Trophoblast cell (in vitro differentiated cells and primary cell): Measurements from ENCODE around the gene DCC.

Source experiments
- DNase-seq, 2 donors: peaks; one replicate each; pipeline ENCODE4 v3.0.0-alpha.2; 2016
- H2AFZ ChIP-seq: 2 replicates; pipeline ENCODE4 v1.6.1; 2013; ENCODE audit warnings: low read length, moderate library complexity, mild to moderate bottlenecking; ENCODE audit not compliant: insufficient read depth, poor library complexity
- H2AK5ac ChIP-seq: 2 replicates; pipeline ENCODE4 v1.6.1; 2013; ENCODE audit warnings: mild to moderate bottlenecking, low read length
- H2BK120ac ChIP-seq: 2 replicates; pipeline ENCODE4 v1.6.1; 2013; ENCODE audit warnings: low read length, mild to moderate bottlenecking, moderate library complexity; ENCODE audit not compliant: insufficient read depth, poor library complexity
- H2BK12ac ChIP-seq: 2 replicates; pipeline ENCODE4 v1.6.1; 2013; ENCODE audit warnings: mild to moderate bottlenecking, low read length, moderate library complexity
- H2BK5ac ChIP-seq: 2 replicates; pipeline ENCODE4 v1.6.1; 2013; ENCODE audit warnings: low read length, low read depth, moderate library complexity, mild to moderate bottlenecking; ENCODE audit not compliant: poor library complexity
- H3K14ac ChIP-seq: 2 replicates; pipeline ENCODE4 v1.6.1; 2013; ENCODE audit warnings: mild to moderate bottlenecking, low read length
- H3K18ac ChIP-seq: 2 replicates; pipeline ENCODE4 v1.6.1; 2013; ENCODE audit warnings: mild to moderate bottlenecking, low read length
- H3K23ac ChIP-seq: 2 replicates; pipeline ENCODE4 v1.6.1; 2013; ENCODE audit warnings: low read length
- H3K27ac ChIP-seq: 2 replicates; pipeline ENCODE4 v1.5.1; 2013; ENCODE audit warnings: low read depth, mild to moderate bottlenecking, inconsistent platforms, low read length, moderate library complexity
- H3K27me3 ChIP-seq: 2 replicates; pipeline ENCODE4 v1.6.1; 2013; ENCODE audit warnings: inconsistent platforms, mild to moderate bottlenecking, low read length, moderate library complexity; ENCODE audit not compliant: insufficient read depth
- H3K36me3 ChIP-seq, 2 experiments: 1 replicate in 1 of 2; 2 replicates in 1 of 2; pipeline ENCODE4 v1.6.1; 2013; ENCODE audit warnings: low read length in 2 of 2, mild to moderate bottlenecking in 2 of 2, moderate library complexity in 1 of 2; ENCODE audit not compliant: insufficient read depth in 2 of 2, control insufficient read depth in 1 of 2
- H3K4ac ChIP-seq: 2 replicates; pipeline ENCODE4 v1.6.1; 2013; ENCODE audit warnings: low read depth, mild to moderate bottlenecking, low read length, moderate library complexity
- H3K4me1 ChIP-seq, 2 experiments: 1 replicate in 1 of 2; 2 replicates in 1 of 2; pipeline ENCODE4 v1.6.1; 2013; ENCODE audit warnings: low read length in 2 of 2, mild to moderate bottlenecking in 2 of 2, moderate library complexity in 1 of 2; ENCODE audit not compliant: insufficient read depth in 2 of 2, control insufficient read depth in 1 of 2
- H3K4me2 ChIP-seq: 2 replicates; pipeline ENCODE4 v1.6.1; 2013; ENCODE audit warnings: inconsistent platforms, mild to moderate bottlenecking, low read length, moderate library complexity
- H3K4me3 ChIP-seq: 2 replicates; pipeline ENCODE4 v1.5.1; 2013; ENCODE audit warnings: mild to moderate bottlenecking, low read depth, low read length, inconsistent platforms
- H3K79me1 ChIP-seq: one replicate; pipeline ENCODE4 v1.6.1; 2013; ENCODE audit warnings: low read length
- H3K79me2 ChIP-seq: 2 replicates; pipeline ENCODE4 v1.6.1; 2013; ENCODE audit warnings: low read length, mild to moderate bottlenecking; ENCODE audit not compliant: control insufficient read depth, insufficient read depth, poor library complexity
- H3K9ac ChIP-seq: 2 replicates; pipeline ENCODE4 v1.6.1; 2013; ENCODE audit warnings: mild to moderate bottlenecking, low read length
- H3K9me3 ChIP-seq: 2 replicates; pipeline ENCODE4 v1.6.1; 2013; ENCODE audit warnings: low read depth, mild to moderate bottlenecking, control low read depth, inconsistent platforms, low read length; ENCODE audit not compliant: insufficient read depth
- H4K12ac ChIP-seq: 2 replicates; pipeline ENCODE4 v1.6.1; 2013; ENCODE audit warnings: low read depth, mild to moderate bottlenecking, low read length, moderate library complexity
- H4K8ac ChIP-seq: 2 replicates; pipeline ENCODE4 v1.6.1; 2013; ENCODE audit warnings: low read depth, mild to moderate bottlenecking, low read length, moderate library complexity
- H4K91ac ChIP-seq: one replicate; pipeline ENCODE4 v1.6.1; 2013; ENCODE audit warnings: low read depth, mild to moderate bottlenecking, low read length, moderate library complexity
- WGBS: extraction: QIAGEN DNeasy Blood & Tissue Kit; methylation state at CpG from one replicate; pipeline ENCODE4 v1.1.7; 2013; ENCODE audit warnings: missing lambda C conversion rate; ENCODE audit not compliant: insufficient read length, insufficient coverage; ENCODE audit errors: extremely low coverage; 5-methylcytosine and 5-hydroxymethylcytosine counted together

DCC gene

DNA sequence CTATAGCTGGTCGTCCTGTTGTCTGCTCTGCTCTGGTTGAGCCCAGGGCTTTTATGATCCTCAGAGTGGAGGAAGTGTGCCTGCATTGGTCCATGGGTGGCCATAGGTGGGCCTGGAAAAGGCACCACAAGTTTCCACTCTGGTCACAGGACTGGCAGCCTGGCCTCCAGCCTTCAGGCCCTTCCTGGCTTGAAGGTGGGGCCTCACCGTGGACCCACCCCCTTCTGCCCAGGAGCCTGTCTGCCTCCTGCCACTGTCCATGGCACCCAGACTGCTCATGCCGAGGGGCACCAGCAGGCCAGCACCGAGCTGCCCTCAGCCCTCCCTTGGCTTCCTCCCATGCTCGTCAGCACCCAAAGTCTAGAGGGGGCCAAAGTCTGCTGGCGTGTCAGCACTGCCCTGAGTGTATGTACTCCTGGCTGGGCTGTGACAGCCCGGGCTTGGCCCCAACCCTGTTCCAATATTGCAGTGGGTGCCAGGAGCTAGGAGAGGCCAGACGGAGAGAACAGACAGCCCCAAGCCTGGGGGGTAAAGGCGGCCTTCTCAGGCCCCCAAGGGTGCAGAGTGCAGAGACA, 529.4 kb downstream of the DCC start:
- Histone ChIP-seq H3K23ac (no peak overlapping the region), H3K27me3 (no peaks in the 10 kb centered on the region), H3K27ac (no peak overlapping the region), H4K12ac (no peak overlapping the region), H2AK5ac (no peak overlapping the region), H4K91ac (no peak overlapping the region), H2BK120ac (no peak overlapping the region), H2BK5ac (no peak overlapping the region), H2AFZ (no peak overlapping the region), H4K8ac (no peak overlapping the region), H3K9ac (no peak overlapping the region), H3K79me1 (no peaks in the 10 kb centered on the region), H3K4me2 (no peak overlapping the region), H3K14ac (no peak overlapping the region), H3K4ac (no peak overlapping the region), H3K79me2 (no peaks in the 10 kb centered on the region), H2BK12ac (no peak overlapping the region), H3K4me3 (no peak overlapping the region), H3K18ac (no peak overlapping the region), H3K4me1 (no peaks in the 10 kb centered on the region), H3K9me3 (no peaks in the 10 kb centered on the region), H3K36me3 (no peaks in the 10 kb centered on the region)
- no CpG with 5 or more reads among the region's 9 CpGs for WGBS
- DNase-seq: no peak

DNA sequence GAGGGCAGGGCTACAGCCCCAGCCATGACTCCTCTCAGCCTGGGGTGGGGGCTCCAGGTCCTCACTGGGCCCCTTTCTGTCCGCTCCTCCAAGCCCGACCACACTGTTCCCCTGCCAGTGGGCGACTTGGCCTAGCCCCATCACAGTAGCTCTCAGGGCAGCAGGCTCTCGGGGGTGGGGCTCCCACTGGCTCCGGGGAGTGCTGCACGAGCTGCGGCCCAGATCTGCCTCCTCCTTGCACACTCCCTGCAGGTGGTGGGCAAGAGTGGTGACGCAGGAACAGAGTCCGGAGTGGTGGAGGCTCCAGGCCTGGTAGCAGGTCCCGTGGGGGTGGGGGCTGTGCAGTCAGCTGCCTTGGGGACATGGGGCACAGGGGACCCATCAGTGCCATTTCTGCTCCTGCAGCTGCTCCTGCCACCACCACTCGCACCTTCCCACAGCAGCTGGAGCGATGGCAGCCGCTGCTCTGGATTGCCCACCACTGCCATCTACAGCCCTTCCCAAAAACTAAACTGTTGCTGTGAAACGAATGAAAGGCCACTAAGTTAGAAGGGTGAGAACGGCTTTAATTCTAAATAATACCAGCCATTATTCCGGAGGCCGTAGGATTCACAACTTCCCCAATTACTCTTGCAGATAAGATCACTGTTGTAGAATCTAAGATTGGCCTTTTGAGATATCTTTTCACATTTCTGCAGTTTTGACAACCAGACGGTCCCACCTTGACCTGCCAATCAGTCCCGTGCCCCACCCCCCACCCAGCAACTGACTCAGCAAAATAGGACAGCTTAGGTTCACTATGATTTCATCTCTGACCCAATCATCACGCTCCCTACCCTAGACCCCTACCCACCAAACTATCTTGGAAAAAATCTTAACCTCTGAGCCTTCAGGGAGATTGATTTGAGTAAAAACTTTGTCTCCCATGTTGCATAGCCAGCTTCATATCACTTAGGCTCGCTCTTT, 530.2 kb downstream of the DCC start:
- no peak overlapping the region for H2AFZ ChIP-seq
- H2BK5ac ChIP-seq: no peak overlapping the region
- no peak overlapping the region for H3K23ac ChIP-seq
- no peak overlapping the region for H3K4me3 ChIP-seq
- no peaks in the 10 kb centered on the region for H3K4me1 ChIP-seq
- no peak overlapping the region for H4K91ac ChIP-seq
- no peak for DNase-seq
- H3K27ac ChIP-seq: no peak overlapping the region
- H3K4ac ChIP-seq: no peak overlapping the region
- H3K9ac ChIP-seq: no peak overlapping the region
- H3K36me3 ChIP-seq: no peaks in the 10 kb centered on the region
- no peak overlapping the region for H4K12ac ChIP-seq
- no peaks in the 10 kb centered on the region for H3K79me1 ChIP-seq
- no peak overlapping the region for H2BK120ac ChIP-seq
- H3K9me3 ChIP-seq: no peaks in the 10 kb centered on the region
- no peak overlapping the region for H3K4me2 ChIP-seq
- no peaks in the 10 kb centered on the region for H3K79me2 ChIP-seq
- no peak overlapping the region for H2BK12ac ChIP-seq
- H3K14ac ChIP-seq: no peak overlapping the region
- WGBS: no CpG with 5 or more reads among the region's 21 CpGs
- no peak overlapping the region for H2AK5ac ChIP-seq
- no peaks in the 10 kb centered on the region for H3K27me3 ChIP-seq
- no peak overlapping the region for H4K8ac ChIP-seq
- H3K18ac ChIP-seq: no peak overlapping the region

DNA sequence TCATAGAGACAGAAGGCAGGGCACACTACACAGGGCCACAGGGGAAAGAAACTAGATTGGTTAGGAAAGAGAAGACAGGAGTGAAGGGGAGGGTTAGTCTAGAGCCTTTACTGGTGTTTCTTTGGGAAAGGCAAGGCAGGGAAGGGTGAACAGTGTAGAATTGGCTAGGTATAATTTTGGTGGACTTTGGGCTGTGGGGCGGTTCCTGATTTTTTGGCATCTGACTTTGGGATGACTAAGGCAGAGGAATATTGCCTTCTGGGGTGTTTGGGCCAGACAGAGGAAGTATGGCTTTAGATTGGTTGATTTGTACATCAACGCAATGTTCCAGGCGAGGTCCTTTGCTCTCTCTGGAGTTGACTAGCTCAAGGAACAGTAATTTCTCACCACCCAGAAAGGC, 534.8 kb downstream of the DCC start:
- no peak overlapping the region for H3K4ac ChIP-seq
- no CpG with 5 or more reads among the region's 3 CpGs for WGBS

DNA sequence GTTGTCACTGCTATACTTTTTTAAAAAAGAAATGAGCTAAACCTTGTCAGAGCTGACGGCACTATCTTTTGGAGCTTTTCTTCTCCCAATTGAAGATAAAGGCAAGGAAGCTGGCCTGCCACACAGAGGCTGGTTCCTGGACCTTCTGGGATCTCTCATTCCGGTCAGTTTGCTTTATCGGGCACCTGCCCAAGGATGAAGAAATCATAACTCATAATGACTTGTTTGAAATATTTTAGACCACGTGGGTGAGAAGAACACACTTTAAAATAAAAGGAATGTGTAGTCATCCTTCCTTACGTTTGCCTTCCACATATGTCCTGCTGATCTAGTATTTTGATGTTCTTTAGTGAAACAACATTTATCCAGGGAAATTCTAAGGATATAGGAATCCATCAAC, 535.7 kb downstream of the DCC start:
- no peaks in the 10 kb centered on the region for H3K9me3 ChIP-seq
- H3K27ac ChIP-seq: no peak overlapping the region
- DNase-seq: no peak
- H3K18ac ChIP-seq: no peak overlapping the region
- H3K9ac ChIP-seq: no peak overlapping the region
- H4K12ac ChIP-seq: no peak overlapping the region
- no peak overlapping the region for H3K4me3 ChIP-seq
- no peak overlapping the region for H2BK5ac ChIP-seq
- no peak overlapping the region for H2AFZ ChIP-seq
- no peak overlapping the region for H2BK12ac ChIP-seq
- WGBS: no CpG with 5 or more reads among the region's 5 CpGs
- H3K79me1 ChIP-seq: no peaks in the 10 kb centered on the region
- no peak overlapping the region for H3K4ac ChIP-seq
- no peaks in the 10 kb centered on the region for H3K36me3 ChIP-seq
- H2AK5ac ChIP-seq: no peak overlapping the region
- no peaks in the 10 kb centered on the region for H3K79me2 ChIP-seq
- no peak overlapping the region for H4K8ac ChIP-seq
- no peak overlapping the region for H3K23ac ChIP-seq
- no peaks in the 10 kb centered on the region for H3K27me3 ChIP-seq
- no peak overlapping the region for H4K91ac ChIP-seq
- H2BK120ac ChIP-seq: no peak overlapping the region
- H3K4me1 ChIP-seq: no peaks in the 10 kb centered on the region
- H3K4me2 ChIP-seq: no peak overlapping the region
- no peak overlapping the region for H3K14ac ChIP-seq

More for the DNA sequence above, 534.8 kb downstream of the DCC start:
- Histone ChIP-seq H3K4me1 (no peaks in the 10 kb centered on the region), H3K23ac (no peak overlapping the region), H3K36me3 (no peaks in the 10 kb centered on the region), H3K14ac (no peak overlapping the region), H3K9me3 (no peaks in the 10 kb centered on the region), H3K79me1 (no peaks in the 10 kb centered on the region), H3K79me2 (no peaks in the 10 kb centered on the region), H2BK120ac (no peak overlapping the region), H3K27ac (no peak overlapping the region), H4K12ac (no peak overlapping the region), H3K27me3 (no peaks in the 10 kb centered on the region), H3K4me2 (no peak overlapping the region), H3K4me3 (no peak overlapping the region), H2AFZ (no peak overlapping the region), H2BK12ac (no peak overlapping the region), H4K91ac (no peak overlapping the region), H3K18ac (no peak overlapping the region), H3K9ac (no peak overlapping the region), H2BK5ac (no peak overlapping the region), H2AK5ac (no peak overlapping the region), H4K8ac (no peak overlapping the region)
- no peak for DNase-seq
